IMR-90 (cell line): ENCODE measurements around the gene CHD6. TPM values are rescaled to one million over a fixed set of nuclear protein-coding genes. Genes with fewer than 3 reads are reported as not detected.
A peak's percentile ranks its signal among the peaks of the same experiment; 100 is the strongest.

ENCODE experiments used
- ATAC-seq: fragments of 200-7000 bp; cut with Tn5 transposase; 2 replicates; pipeline ENCODE4 v1.9.1; 2020; ENCODE audit warnings: low read depth, mild to moderate bottlenecking, moderate library complexity
- BruUV-seq: library from RNA; stranded (reverse); fragments of 400-500 nt; replicated peaks from 2 replicates; lab custom pipeline; 2021; lab: Mats Ljungman, UMichigan
- CTCF ChIA-PET: fragments of 300-600 bp; formaldehyde crosslinking; extraction: SDS; loops from one replicate; lab custom pipeline; 2021; ENCODE audit warnings: antibody characterized with exemption; lab: Yijun Ruan, JAX
- POLR2A ChIA-PET: fragments of 300-600 bp; sonication (Branson Sonifier 250); formaldehyde crosslinking; loops from one replicate; lab custom pipeline; 2022; ENCODE audit warnings: antibody characterized with exemption; ENCODE audit not compliant: unreplicated experiment; lab: Charles Lee
- DNase-seq: peaks from one replicate; pipeline ENCODE4 v3.0.0; 2013
- H2AFZ ChIP-seq: replicated peaks from 2 replicates; pipeline ENCODE3; 2013; ENCODE audit warnings: low read length, mild to moderate bottlenecking; ENCODE audit not compliant: poor library complexity
- H2AK5ac ChIP-seq: 2 replicates; pipeline ENCODE4 v1.6.1; 2013; ENCODE audit warnings: low read depth, low read length, inconsistent platforms
- H2AK9ac ChIP-seq: replicated peaks from 2 replicates; pipeline ENCODE3; 2013; ENCODE audit warnings: mild to moderate bottlenecking, low read depth, low read length, moderate library complexity; ENCODE audit not compliant: poor library complexity
- H2BK120ac ChIP-seq: 2 replicates; pipeline ENCODE4 v1.6.1; 2013; ENCODE audit warnings: low read depth, low read length, inconsistent platforms
- H2BK15ac ChIP-seq: 3 replicates; pipeline ENCODE4 v1.6.1; 2013; ENCODE audit warnings: low read depth, low read length, inconsistent platforms
- H2BK20ac ChIP-seq: 2 replicates; pipeline ENCODE4 v1.6.1; 2013; ENCODE audit warnings: low read depth, mild to moderate bottlenecking, inconsistent platforms, low read length, moderate library complexity
- H2BK5ac ChIP-seq: 2 replicates; pipeline ENCODE4 v1.6.1; 2013; ENCODE audit warnings: mild to moderate bottlenecking, low read depth, low read length, inconsistent platforms; ENCODE audit not compliant: poor library complexity, severe bottlenecking
- H3K14ac ChIP-seq: replicated peaks from 2 replicates; pipeline ENCODE4 v1.6.1; 2013; ENCODE audit warnings: low read depth, low read length, inconsistent platforms
- H3K18ac ChIP-seq: 2 replicates; pipeline ENCODE4 v1.6.1; 2013; ENCODE audit warnings: low read depth, low read length, control low read depth
- H3K23ac ChIP-seq: 2 replicates; pipeline ENCODE4 v1.6.1; 2013; ENCODE audit warnings: low read depth, low read length, inconsistent platforms
- H3K27ac ChIP-seq: 2 replicates; pipeline ENCODE4 v1.5.1; 2013; ENCODE audit warnings: mild to moderate bottlenecking, control low read depth, low read length; ENCODE audit not compliant: insufficient read depth
- H3K27me3 ChIP-seq: 2 replicates; pipeline ENCODE4 v1.6.1; 2013; ENCODE audit warnings: low read length; ENCODE audit not compliant: control insufficient read depth, insufficient read depth
- H3K36me3 ChIP-seq: 2 replicates; pipeline ENCODE4 v1.6.1; 2013; ENCODE audit warnings: low read length, mixed read lengths; ENCODE audit not compliant: control insufficient read depth, insufficient read depth
- H3K4ac ChIP-seq: 2 replicates; pipeline ENCODE4 v1.6.1; 2013; ENCODE audit warnings: low read depth, low read length, inconsistent platforms
- H3K4me1 ChIP-seq: 2 replicates; pipeline ENCODE4 v1.6.1; 2013; ENCODE audit warnings: low read length, mixed read lengths; ENCODE audit not compliant: control insufficient read depth, insufficient read depth
- H3K4me2 ChIP-seq: 2 replicates; pipeline ENCODE4 v1.6.1; 2013; ENCODE audit warnings: low read depth, mild to moderate bottlenecking, control low read depth, low read length, moderate library complexity
- H3K4me3 ChIP-seq: 2 replicates; pipeline ENCODE4 v1.5.1; 2013; ENCODE audit warnings: low read depth, mild to moderate bottlenecking, control low read depth, low read length, moderate library complexity; ENCODE audit not compliant: insufficient read depth
- H3K56ac ChIP-seq: 2 replicates; pipeline ENCODE4 v1.6.1; 2013; ENCODE audit warnings: low read length, inconsistent platforms; ENCODE audit not compliant: insufficient read depth; ENCODE audit errors: extremely low read depth
- H3K79me1 ChIP-seq, 2 experiments: 2 replicates each; pipeline ENCODE4 v1.6.1; 2013; ENCODE audit warnings: low read length in 2 of 2, inconsistent platforms in 1 of 2, low read depth in 1 of 2
- H3K9ac ChIP-seq: 2 replicates; pipeline ENCODE4 v1.6.1; 2013; ENCODE audit warnings: low read depth, low read length, control low read depth
- H3K9me1 ChIP-seq: 2 replicates; pipeline ENCODE4 v1.6.1; 2013; ENCODE audit warnings: low read length, inconsistent platforms; ENCODE audit not compliant: insufficient read depth
- H3K9me3 ChIP-seq: 2 replicates; pipeline ENCODE4 v1.6.1; 2013; ENCODE audit warnings: low read length; ENCODE audit not compliant: control insufficient read depth, insufficient read depth
- H4K20me1 ChIP-seq: 2 replicates; pipeline ENCODE4 v1.6.1; 2013; ENCODE audit warnings: low read length, inconsistent platforms; ENCODE audit not compliant: insufficient read depth
- H4K5ac ChIP-seq: 2 replicates; pipeline ENCODE4 v1.6.1; 2013; ENCODE audit warnings: mild to moderate bottlenecking, low read depth, low read length, control low read depth
- H4K8ac ChIP-seq, 2 experiments: 2 replicates each; pipeline ENCODE4 v1.6.1; 2013; ENCODE audit warnings: low read depth in 2 of 2, low read length in 2 of 2, control low read depth in 1 of 2, inconsistent platforms in 1 of 2
- H4K91ac ChIP-seq: 2 replicates; pipeline ENCODE4 v1.6.1; 2013; ENCODE audit warnings: low read depth, low read length, inconsistent platforms; ENCODE audit not compliant: insufficient read depth
- CEBPB ChIP-seq: IDR thresholded peaks from 2 replicates; pipeline ENCODE4 v1.6.1; 2012; ENCODE audit warnings: low read depth, low read length, improper control_type of control experiment
- MAFK ChIP-seq: IDR thresholded peaks from 2 replicates; pipeline ENCODE4 v1.6.1; 2012; ENCODE audit warnings: low read depth, low read length, improper control_type of control experiment
- NFE2L2 ChIP-seq: fragments of 150-350 bp; IDR thresholded peaks from 2 replicates; pipeline ENCODE4 v1.6.1; 2016; ENCODE audit warnings: low read depth, mild to moderate bottlenecking, low read length
- WGBS, 2 experiments: methylation state at CpG; one replicate each; pipeline versions ENCODE4 v1.1.5 to v1.1.7; 2013; ENCODE audit warnings: missing lambda C conversion rate in 2 of 2; ENCODE audit not compliant: insufficient read length in 1 of 2; ENCODE audit errors: extremely low coverage in 2 of 2; 5-methylcytosine and 5-hydroxymethylcytosine counted together
- dilution Hi-C: fragments of 300-500 bp; cut with HindIII; formaldehyde crosslinking; loops from one replicate; pipeline ENCODE4 v1.14.3; 2018; ENCODE audit warnings: low sequenced_read_pairs; ENCODE audit not compliant: unreplicated experiment
- in situ Hi-C: fragments of 300-500 bp; cut with MboI; formaldehyde crosslinking; loops from 3 replicates; pipeline ENCODE4 v1.14.3; 2019; ENCODE audit warnings: low sequenced_read_pairs, inconsistent platforms, mixed read lengths
- intact Hi-C: fragments of 100-400 bp; cut with micrococcal nuclease; formaldehyde crosslinking; loops from 2 replicates; pipeline ENCODE4 v1.10.0; 2022
- polyA plus RNA-seq, 3 experiments: library from polyadenylated mRNA; depleted of rRNA; stranded (reverse); fragments of >200 nt; gene quantifications; 2 replicates each; pipeline ENCODE4 v1.2.3, GENCODE V29; 2012; ENCODE audit warnings: low replicate concordance in 1 of 3
- total RNA-seq: library from RNA; depleted of rRNA; stranded (reverse); fragments of >200 nt; gene quantifications from 2 replicates; pipeline ENCODE4 v1.2.3, GENCODE V29; 2012
- TF ChIP-seq, protein P1 (sequence below): conservative IDR thresholded peaks from 2 replicates; pipeline ENCODE4 v1.5.1; 2012; ENCODE audit warnings: mild to moderate bottlenecking, low read depth, low read length, improper control_type of control experiment

The CHD6 gene
- total and polyA plus RNA-seq, 2 of the 4 experiments (the other 2 are of a cell fraction), result 8.8 to 26.7 TPM

- TF ChIP-seq, protein P1, sequence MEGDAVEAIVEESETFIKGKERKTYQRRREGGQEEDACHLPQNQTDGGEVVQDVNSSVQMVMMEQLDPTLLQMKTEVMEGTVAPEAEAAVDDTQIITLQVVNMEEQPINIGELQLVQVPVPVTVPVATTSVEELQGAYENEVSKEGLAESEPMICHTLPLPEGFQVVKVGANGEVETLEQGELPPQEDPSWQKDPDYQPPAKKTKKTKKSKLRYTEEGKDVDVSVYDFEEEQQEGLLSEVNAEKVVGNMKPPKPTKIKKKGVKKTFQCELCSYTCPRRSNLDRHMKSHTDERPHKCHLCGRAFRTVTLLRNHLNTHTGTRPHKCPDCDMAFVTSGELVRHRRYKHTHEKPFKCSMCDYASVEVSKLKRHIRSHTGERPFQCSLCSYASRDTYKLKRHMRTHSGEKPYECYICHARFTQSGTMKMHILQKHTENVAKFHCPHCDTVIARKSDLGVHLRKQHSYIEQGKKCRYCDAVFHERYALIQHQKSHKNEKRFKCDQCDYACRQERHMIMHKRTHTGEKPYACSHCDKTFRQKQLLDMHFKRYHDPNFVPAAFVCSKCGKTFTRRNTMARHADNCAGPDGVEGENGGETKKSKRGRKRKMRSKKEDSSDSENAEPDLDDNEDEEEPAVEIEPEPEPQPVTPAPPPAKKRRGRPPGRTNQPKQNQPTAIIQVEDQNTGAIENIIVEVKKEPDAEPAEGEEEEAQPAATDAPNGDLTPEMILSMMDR, result no peak
- no peak for TF ChIP-seq MAFK
Measured at GRCh38 chr20:41592516-41593216, 25.5 kb downstream of the CHD6 start (continued).

- no peak overlapping the region for H2BK5ac ChIP-seq
- DNase-seq (peak; percentile 69), ATAC-seq (peak; percentile 60)
- no TSS peak for BruUV-seq
- no peak overlapping the region for H3K23ac ChIP-seq
- no CpG with 5 or more reads among the region's 3 CpGs for WGBS, 2 experiments
- H3K14ac ChIP-seq, result no peak overlapping the region
- ChIA-PET POLR2A (no interaction called here), CTCF (no interaction called here)
- H4K91ac ChIP-seq, result no peak overlapping the region
- no peak overlapping the region for H2AK5ac ChIP-seq
- no peaks in the 10 kb centered on the region for H3K27me3 ChIP-seq
- no peak overlapping the region for H2BK20ac ChIP-seq
- peaks cover 32% of the 10 kb centered on the region for H4K20me1 ChIP-seq
- no peak overlapping the region for H2AK9ac ChIP-seq
- no peak overlapping the region for H3K27ac ChIP-seq
- H2AFZ ChIP-seq, result no peak overlapping the region
- H2BK120ac ChIP-seq, result no peak overlapping the region
- no peak overlapping the region for H3K56ac ChIP-seq
- no peaks in the 10 kb centered on the region for H3K9me3 ChIP-seq
- peak; percentile 44; the same call in 1 of the 2 replicates for TF ChIP-seq CEBPB
- no peak for TF ChIP-seq NFE2L2
- in situ Hi-C loops (no loop called here), intact Hi-C loops (no loop called here), dilution Hi-C loops (no loop called here)
- H3K4me2 ChIP-seq, result no peak overlapping the region
- peaks cover 4% of the 10 kb centered on the region; the same call in 1 of the 2 replicates for H3K4me1 ChIP-seq
- no peaks in the 10 kb centered on the region for H3K9me1 ChIP-seq
- no peak overlapping the region for H2BK15ac ChIP-seq
- H4K8ac ChIP-seq, result no peak overlapping the region
- no peak overlapping the region for H3K9ac ChIP-seq
- no peak overlapping the region for H3K4ac ChIP-seq
- no peak overlapping the region for H3K18ac ChIP-seq
- peaks cover 2% of the 10 kb centered on the region; the same call in 1 of the 2 replicates for H3K36me3 ChIP-seq
- H4K5ac ChIP-seq, result no peak overlapping the region
- H3K79me1 ChIP-seq, result peaks cover 19 to 25% of the 10 kb centered on the region in 2 experiments
- H3K4me3 ChIP-seq, result no peak overlapping the region
Measured at GRCh38 chr20:41587956-41588355, 30.2 kb downstream of the CHD6 start.
